Muscle of back (tissue), 11 donors: ENCODE data around the gene YPEL3. TPM values are rescaled to one million over a fixed set of nuclear protein-coding genes. Genes with fewer than 3 reads are reported as not detected.
"Not testable (repeated sequence)": the region's sequence is repeated elsewhere in the genome, so short reads cannot be mapped to it uniquely, and the experiment has no call there.

Source experiments
- DNase-seq, 3 donors: peaks; one replicate each; pipeline versions ENCODE4 v3.0.0 to v3.0.0-alpha.2; 2013
- polyA plus RNA-seq, 10 donors: library from polyadenylated mRNA; unstranded; fragments of 120-200 nt; gene quantifications; one replicate each; pipeline ENCODE4 v1.2.1, GENCODE V29; 2013; ENCODE audit not compliant: insufficient read length in 10 of 10

YPEL3 gene
- polyA plus RNA-seq, 10 donors: 22.6 to 34.3 (median 27.0) TPM

DNA sequence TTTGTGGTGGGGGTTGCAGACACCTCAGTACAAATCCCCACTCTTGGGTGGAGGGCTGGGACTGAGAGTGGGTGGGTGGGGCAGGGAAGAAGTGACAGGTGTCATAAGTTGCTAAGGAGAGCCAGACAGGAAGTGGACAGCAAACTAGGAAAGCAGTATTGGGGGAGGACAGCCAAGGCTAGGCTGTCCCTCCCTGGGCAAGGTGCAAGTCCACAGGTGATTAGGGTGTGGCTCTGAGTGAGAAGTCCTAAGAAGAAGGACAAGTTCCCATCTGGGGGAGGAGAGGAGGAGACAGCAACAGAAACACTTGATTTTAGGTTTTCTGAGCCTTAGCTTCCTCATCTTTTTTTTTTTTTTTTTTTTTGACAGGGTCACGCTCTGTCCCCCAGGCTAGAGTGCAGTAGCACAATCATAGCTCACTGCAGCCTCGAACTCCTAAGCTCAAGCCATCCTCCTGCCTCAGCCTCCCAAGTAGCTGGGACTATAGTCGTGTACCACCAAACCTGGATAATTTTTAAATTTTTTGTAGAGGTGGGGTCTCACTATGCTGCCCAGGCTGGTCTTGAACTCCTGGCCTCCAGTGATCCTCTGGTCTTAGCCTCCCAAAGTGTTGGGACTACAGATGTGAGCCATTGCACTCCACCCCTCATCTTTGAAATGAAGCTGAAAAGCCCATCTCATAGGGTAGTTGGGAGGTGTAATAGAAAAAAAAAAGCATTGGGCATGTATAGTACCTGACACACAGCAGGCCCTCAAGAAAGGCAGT is 24.5 kb upstream of the YPEL3 start:
- no peak for DNase-seq

DNA sequence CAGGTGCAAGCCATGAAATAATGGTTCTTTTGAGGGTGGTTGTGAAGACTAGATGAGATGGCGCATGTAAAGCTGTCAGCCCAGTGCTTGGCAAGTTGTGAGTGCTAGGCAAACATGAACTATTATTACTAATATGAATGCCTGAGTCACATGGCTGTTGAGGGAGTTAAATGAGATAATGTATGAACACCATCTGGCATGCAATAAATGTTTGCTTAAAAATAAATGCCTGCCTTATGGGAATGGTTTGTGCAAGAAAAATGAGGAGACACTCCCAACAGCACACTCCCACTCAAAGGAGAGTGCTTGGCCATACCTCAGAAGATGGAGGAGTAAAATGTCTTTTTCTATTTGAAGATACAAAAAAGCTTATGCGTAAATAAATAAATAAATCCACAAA is 23.4 kb upstream of the YPEL3 start:
- DNase-seq: no peak

DNA sequence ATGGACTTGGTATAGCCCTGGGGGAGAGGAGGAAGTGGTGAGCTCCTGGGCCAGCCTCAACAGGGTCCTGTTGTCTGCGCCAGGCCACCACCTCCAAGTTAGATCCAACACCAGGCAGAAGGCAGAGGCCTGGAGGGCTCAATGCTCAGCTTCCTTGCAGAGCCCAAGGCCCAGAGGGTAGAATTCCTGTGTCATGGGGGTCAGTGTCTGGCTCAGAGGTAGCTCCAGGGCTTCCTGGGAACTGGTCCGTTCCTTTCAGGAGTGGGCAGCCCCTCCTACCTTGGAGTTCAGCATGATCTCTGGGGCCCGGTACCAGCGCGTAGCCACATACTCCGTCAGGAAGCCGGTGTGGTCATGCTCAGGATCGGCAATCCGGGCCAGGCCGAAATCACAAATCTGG is 21.8 kb upstream of the YPEL3 start:
- DNase-seq: no peak

DNA sequence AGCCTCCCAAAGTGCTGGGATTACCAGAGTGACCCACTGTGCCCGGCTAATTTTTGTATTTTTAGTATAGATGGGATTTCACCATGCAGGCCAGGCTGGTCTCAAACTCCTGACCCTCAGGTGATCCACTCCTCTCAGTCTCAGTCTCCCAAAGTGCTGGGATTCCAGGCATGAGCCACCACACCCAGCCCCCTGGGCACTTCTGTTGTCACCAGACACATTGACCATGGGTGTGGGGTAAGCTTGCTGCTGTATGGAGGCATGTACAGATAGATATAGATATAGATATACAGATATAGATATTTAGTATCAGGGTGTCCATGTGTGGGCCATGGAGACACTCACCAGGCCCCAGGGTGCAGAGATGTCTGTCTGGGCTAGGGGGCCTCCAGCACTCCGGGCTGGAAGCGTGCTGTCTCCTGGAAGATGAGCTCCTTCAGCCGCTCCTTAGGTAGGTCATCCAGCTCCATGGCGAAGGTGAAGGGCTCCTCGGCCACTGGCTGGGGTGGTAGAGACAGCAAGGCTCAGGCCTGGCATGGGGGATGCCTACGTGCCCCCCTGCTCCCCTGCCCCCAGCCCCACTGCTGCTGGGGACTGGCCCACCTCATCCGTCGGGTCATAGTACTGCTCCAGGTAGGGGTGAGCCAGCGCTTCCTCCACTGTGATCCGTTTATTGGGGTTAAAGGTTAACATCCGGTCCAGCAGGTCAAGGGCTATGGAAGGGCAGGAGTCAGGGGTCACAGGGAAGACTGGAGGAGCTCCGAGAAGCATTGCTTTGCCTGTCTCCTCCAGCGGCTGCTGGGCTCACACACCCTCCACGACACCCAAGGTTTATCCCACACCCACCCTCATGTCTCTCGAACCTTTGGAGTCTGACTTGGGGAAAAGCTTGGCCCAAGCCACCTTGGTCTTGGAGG is 20.5 kb upstream of the YPEL3 start:
- no peak for DNase-seq

- DNase-seq: no peak
These were observed 19.2 kb upstream of the YPEL3 start for GRCh38 chr16:30115238-30115637.

DNA sequence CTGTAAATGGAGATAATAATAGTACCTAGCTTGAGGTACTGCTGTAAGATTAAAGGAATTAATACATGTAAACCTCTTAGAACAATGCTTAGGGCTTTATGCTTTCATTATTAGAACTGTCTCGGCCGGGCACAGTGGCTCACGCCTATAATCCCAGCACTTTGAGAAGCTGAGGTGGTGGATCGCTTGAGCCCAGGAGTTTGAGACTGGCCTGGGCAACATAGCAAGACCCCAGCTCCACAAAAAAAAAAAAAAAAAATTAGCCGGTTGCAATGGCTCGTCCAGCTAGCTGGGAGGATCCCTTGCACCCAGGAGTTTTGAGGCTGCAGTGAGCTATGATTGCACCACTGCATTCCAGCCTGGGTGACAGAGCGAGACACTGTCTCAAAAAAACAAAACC is 18.8 kb upstream of the YPEL3 start:
- DNase-seq: not testable (repeated sequence)

DNA sequence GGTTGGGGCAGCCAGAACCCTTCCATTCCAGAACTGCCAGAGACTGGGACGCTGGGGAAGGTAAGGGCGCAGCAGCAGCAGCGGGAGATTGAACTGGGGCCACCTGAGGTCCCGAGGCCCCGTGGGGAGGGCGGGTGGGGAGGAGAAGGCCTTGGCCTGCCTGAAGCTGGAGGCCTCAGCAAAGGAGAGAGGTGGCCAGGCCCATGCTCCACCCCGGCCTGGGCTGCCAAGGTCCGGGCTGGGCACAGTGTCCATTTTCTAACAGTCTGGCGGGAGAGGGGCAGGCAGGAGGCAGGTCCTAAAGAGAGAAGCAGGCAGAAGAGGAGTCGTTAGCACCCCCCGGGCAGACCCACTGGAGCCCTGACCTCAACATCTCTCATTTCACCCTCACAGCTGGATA is 18.4 kb upstream of the YPEL3 start:
- DNase-seq: no peak

DNA sequence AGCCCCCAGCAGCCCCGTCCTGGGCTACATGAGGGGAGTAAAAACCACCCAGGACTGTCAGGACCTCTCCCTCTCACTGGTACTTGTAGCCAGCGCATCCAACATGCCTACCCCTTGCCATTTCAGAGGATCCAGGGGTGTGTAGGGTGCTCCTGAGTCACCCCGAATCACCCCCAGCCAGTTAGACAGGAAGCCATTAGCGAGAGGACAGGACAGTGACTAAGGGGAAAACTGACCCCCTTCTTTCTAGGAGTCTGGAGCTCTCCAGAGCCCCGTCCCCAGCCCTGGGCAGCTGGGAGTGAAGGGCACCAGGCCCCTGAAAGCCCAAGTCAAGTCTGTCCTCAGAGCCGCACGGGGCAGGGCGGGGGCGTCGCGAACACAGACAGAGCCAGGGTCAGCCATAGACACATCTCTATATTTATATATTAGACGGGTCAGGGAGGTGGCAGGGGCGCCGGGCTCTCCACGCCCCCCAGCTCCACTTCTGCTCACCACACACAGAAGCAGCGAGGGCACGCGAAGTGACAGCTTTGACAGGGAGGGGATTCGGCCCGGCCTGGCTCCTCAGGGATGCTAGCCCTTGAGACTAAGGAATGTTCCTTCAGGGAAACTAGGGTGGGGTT is 17.8 kb upstream of the YPEL3 start:
- DNase-seq: no peak

DNA sequence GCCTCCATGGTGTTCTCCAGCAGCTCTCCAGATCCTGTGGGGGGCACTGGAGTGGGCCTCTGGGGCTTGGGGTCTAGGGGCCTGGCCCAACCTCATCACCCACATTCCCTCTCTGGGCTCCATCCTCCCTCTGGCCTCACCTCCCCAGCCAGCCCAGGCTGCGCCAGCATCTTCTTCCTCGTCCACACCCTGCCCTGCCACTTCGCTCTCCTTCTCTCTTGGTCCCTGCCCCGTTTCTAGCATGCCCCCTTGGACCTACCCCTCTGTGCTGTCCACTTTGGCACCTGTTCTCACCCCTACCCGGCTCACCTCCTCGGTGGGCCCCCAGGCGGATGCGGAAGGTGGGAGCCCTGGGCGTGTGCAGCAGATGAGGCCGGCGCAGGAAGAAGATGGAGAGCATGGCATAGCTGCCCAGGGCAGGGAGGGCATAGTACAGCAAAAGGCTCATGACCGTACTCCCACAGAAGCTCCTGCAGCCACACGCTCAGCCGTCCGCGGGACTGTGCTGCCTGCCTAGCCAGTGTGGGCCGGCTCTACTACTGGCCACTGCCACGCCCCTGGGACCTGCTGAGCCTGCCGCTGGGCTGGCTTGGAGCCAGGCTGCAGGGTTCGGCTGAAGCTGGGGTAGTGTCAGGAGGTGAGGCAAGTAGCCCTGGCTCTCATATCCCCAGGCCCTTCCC is 17.2 kb upstream of the YPEL3 start, which contains the start of gene GDPD3:
GDPD3 (minus strand) TSS at position 507 of the 680 bp plus-strand sequence; CDS start at position 448, 59 bp downstream.
- no peak for DNase-seq

GRCh38 chr16:30112197-30113030 is 16.4 kb upstream of the YPEL3 start:
- no peak for DNase-seq

- DNase-seq: peak in 1 of 3 donors; percentile 73
These were observed 14.6 kb upstream of the YPEL3 start for GRCh38 chr16:30110661-30111060.

DNA sequence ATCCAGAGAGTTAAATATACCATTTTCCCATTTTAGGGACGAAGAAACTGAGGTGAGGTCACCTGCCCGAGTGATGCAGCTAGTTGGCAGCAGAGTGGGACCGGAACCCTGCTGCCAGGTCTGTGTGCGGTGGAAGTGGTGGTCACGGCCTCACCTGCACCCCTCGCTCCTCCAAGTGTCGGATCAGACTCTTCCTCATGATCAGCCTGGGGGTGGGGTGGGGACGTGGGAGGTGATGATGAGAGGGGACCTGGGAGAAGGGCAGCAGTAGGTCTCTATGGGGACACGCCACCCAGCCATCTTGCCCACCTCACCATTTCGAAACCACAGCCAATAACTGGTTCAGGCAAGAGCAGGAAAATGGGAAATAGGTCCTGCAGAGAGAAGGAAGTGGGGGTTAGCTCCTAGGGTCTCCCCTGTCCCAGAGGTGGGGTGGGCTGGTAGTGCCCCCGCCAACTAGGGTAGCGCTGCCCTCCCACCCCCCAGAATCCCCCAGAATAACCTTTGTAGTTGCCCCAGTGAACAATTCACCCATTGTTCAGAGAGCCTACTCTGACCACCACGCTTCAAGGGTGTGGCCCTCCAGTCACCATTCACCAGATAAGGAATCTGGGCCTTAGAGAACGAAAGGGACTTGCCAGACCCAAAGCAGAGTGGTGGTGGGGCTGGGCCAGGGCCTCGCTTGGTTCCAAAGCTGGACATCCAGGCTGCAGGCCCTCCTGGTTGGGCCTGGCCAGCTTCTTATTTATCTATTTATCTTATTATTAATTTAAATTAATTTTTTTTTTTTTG is 12.2 kb upstream of the YPEL3 start:
- no peak for DNase-seq

GRCh38 chr16:30104492-30104891 is 8.5 kb upstream of the YPEL3 start:
- no peak for DNase-seq

DNA sequence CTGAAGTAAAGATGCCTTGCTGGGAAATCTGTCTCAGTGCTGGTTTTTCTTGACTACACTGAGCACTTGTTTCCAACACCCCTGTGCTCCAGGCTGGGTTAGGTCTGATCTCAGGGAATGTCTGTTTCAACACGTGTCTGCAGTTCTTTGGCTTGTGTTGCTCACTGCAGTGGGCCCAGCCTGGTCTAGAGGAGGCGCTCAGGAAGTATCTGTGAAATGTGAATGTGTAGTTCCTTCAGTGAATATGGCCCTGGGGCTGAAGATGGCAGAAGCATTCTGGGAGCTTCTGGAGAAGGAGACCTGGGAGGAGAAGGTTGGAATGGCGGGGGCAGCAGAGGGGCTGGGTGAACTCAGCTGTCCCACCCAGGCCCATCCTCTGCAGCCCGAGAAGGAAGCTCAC is 8.1 kb upstream of the YPEL3 start:
- DNase-seq: no peak

DNA sequence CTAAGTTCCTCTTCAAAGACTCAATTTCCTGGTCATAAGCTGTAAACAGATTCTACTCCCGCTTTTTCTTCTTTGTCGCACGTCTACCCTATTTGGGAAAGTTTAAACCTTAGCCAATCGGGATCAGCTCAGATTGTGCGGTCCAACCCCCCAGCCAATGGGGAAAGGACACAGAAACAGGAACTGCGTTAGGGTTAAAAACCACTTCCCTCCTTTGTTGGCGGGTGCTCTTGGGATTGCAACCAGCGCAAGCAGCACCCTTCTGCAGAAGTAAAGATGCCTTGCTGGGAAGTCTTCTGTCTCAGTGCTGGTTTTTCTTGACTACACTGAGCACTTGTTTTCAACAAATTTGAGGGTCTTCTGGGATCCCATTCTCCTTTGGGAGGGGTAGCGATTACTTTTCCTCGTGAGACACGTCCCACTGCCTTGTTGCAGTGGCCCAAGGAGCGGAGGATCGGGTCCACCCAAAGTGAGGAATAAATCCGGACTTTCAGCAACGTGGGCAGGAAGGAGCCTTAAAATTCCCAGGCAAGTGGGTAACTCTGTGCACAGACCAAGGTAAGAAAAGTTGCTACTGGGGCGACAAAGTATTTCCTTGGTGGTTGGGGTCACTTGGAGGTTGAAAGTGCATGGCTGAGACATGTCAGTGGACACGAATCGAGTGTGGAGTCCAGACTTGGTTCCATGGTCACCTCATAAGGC is 1.0 kb upstream of the YPEL3 start:
- no peak for DNase-seq

DNA sequence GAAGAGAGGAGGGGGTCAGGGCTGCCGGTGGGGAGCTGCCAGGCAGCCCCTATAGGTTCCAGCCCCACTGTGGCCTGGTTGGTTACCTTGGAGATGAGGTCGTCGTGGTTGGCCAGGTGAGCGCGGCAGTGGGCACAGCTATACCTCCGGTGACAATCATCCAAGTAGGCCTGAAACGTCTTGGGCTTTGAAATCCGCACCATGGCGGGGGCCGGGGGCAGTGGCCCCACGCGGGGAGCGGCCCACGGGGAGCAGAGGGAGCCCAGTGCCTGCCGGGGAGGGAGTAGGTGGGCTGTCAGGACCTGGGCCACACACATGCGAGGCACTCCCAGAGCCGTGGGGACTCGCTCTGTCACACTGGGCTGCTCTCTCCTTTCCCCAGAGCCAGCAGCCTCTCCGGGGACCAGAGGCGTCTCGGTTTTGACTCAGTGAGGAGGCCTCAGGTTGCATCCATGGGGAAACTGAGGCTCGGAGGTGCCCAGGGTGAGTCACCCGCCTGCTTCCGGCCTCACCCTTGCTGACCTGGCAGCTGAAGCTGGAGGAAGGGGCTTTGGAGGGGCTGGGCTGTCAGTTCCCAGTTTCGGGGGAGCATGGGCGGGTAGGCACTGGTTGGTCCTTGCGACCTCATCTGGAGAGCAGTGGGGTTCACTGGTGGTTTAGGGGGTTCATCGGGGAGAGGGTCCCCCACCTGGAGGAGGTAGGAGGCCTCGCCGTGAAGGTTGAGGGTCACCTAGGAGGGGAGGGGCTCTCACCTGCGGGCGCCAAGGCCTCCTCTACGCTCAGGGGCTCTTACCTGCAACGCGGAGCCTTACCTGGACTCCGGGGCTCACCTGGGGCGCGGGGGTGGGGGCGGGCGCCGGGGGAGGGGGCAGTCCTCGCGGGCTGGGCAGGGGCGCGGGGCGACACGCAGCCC is 591 bp downstream of the YPEL3 start:
- DNase-seq: no peak

DNA sequence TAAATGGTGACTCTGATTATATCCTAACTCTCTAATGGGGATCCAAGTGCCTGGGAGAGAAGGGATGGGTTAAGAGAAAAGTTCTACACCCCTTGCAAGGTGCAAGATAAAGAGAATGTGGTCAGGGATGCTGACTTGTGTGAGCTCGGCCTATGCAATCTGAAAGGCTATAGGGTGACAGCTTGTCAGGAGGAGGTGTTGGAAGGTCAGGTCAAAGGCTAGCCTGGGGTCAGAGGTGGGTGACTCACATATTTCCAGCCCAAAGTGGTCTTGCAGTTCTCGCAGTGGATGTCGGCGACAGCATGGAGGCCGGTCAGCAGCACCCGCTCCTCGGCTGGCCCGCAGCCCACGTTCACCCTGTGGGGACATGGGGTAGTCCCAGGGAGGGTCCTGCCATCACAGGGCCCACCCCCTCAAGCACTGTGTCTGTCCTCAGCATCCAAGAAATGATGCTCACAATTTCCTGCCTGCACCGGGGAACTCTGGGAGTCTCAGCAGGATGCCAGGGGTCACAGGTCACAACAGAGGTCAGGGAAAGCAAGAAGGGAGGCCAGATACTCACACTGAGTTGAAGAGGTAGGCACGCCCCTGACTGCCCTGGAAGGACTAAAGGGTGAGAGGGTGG is 1.4 kb downstream of the YPEL3 start:
- DNase-seq: no peak
